SK-N-SH (cell line): ENCODE results near the gene LPIN1. TPM values are rescaled to one million over a fixed set of nuclear protein-coding genes. Genes with fewer than 3 reads are reported as not detected.

Source experiments
- CTCF ChIA-PET: fragments of 300-600, 350-600 bp; formaldehyde crosslinking; extraction: SDS; loops from one replicate; lab custom pipeline; 2021; lab: Yijun Ruan, JAX
- POLR2A ChIA-PET: fragments of 350-600 bp; sonication (Branson Sonifier 250); formaldehyde crosslinking; extraction: SDS; loops from one replicate; lab custom pipeline; 2020; ENCODE audit warnings: antibody characterized with exemption, inconsistent platforms; lab: Yijun Ruan, JAX
- DNase-seq: peaks from one replicate; pipeline ENCODE4 v3.0.0; 2012
- H2AFZ ChIP-seq: fragments of 200-600 bp; sonication (generic); 2 replicates; pipeline ENCODE4 v1.8.1; 2016; ENCODE audit warnings: antibody characterized with exemption, mild to moderate bottlenecking, low read depth
- H3F3A ChIP-seq: fragments of 200-600 bp; sonication (generic); replicated peaks from 2 replicates; pipeline ENCODE3; 2016; ENCODE audit warnings: antibody characterized with exemption, mild to moderate bottlenecking; ENCODE audit not compliant: insufficient read depth
- H3K27ac ChIP-seq, 2 experiments: fragments of 200-500 bp in 1 of 2; fragments of 200-600 bp in 1 of 2; sonication (Bioruptor generic) in 1 of 2; sonication (generic), shearing (Covaris generic) in 1 of 2; 2 replicates each; pipeline versions ENCODE4 v1.5.1 to v1.6.1; 2014 to 2016; ENCODE audit warnings: low read depth in 2 of 2, inconsistent platforms in 1 of 2, low read length in 1 of 2, mild to moderate bottlenecking in 1 of 2, mixed read lengths in 1 of 2
- H3K27me3 ChIP-seq: fragments of 200-600 bp; sonication (generic), shearing (Covaris generic); 2 replicates; pipeline ENCODE4 v1.6.1; 2016; ENCODE audit warnings: mixed run types; ENCODE audit not compliant: insufficient read depth
- H3K36me3 ChIP-seq, 2 experiments: fragments of 200-500 bp in 1 of 2; fragments of 200-600 bp in 1 of 2; sonication (Bioruptor generic) in 1 of 2; sonication (generic) in 1 of 2; replicated peaks in 1 of 2; 2 replicates each; pipeline versions ENCODE3 to v1.5.1; 2014 to 2016; ENCODE audit warnings: low read length in 1 of 2, mild to moderate bottlenecking in 1 of 2; ENCODE audit not compliant: insufficient read depth in 2 of 2, control insufficient read depth in 1 of 2
- H3K4me1 ChIP-seq, 2 experiments: fragments of 200-500 bp in 1 of 2; fragments of 200-600 bp in 1 of 2; sonication (Bioruptor generic) in 1 of 2; sonication (generic), shearing (Covaris generic) in 1 of 2; 2 replicates each; pipeline versions ENCODE4 v1.5.1 to v1.6.1; 2014 to 2016; ENCODE audit warnings: low read depth in 1 of 2, low read length in 1 of 2, mixed run types in 1 of 2; ENCODE audit not compliant: insufficient read depth in 2 of 2, control insufficient read depth in 1 of 2
- H3K4me2 ChIP-seq: fragments of 200-600 bp; sonication (generic), shearing (Covaris generic); 2 replicates; pipeline ENCODE4 v1.6.1; 2017; ENCODE audit warnings: mixed run types
- H3K4me3 ChIP-seq, 2 experiments: fragments of 200-500 bp in 1 of 2; fragments of 200-600 bp in 1 of 2; sonication (Bioruptor generic) in 1 of 2; sonication (generic), shearing (Covaris generic) in 1 of 2; 2 replicates each; pipeline versions ENCODE4 v1.5.1 to v1.8.1; 2014 to 2016; ENCODE audit warnings: low read depth in 2 of 2, inconsistent platforms in 1 of 2, low read length in 1 of 2, mild to moderate bottlenecking in 1 of 2, mixed read lengths in 1 of 2, moderate library complexity in 1 of 2
- H3K79me2 ChIP-seq: fragments of 200-600 bp; sonication (generic); 2 replicates; pipeline ENCODE4 v1.8.1; 2017; ENCODE audit warnings: mild to moderate bottlenecking; ENCODE audit not compliant: insufficient read depth
- H3K9ac ChIP-seq: fragments of 200-600 bp; sonication (generic); 2 replicates; pipeline ENCODE4 v1.6.1; 2017; ENCODE audit warnings: mixed run types
- H3K9me2 ChIP-seq: fragments of 200-600 bp; sonication (generic); 2 replicates; pipeline ENCODE4 v1.6.1; 2017; ENCODE audit warnings: mixed run types
- H3K9me3 ChIP-seq: fragments of 200-600 bp; sonication (generic); 2 replicates; pipeline ENCODE4 v1.6.1; 2017; ENCODE audit warnings: mixed run types, mild to moderate bottlenecking, moderate library complexity
- H4K20me1 ChIP-seq: fragments of 200-600 bp; sonication (generic); 2 replicates; pipeline ENCODE4 v1.6.1; 2017; ENCODE audit warnings: mild to moderate bottlenecking, mixed run types; ENCODE audit not compliant: insufficient read depth
- CHD2 ChIP-seq: fragments of 150-350 bp; IDR thresholded peaks from 2 replicates; pipeline ENCODE4 v1.6.1; 2018; ENCODE audit warnings: low read length; ENCODE audit not compliant: partially characterized antibody
- FOSL2 ChIP-seq: IDR thresholded peaks from 2 replicates; pipeline ENCODE4 v1.4.0; 2012; ENCODE audit warnings: low read depth, mild to moderate bottlenecking, moderate library complexity, borderline replicate concordance
- GABPA ChIP-seq: IDR thresholded peaks from 2 replicates; pipeline ENCODE4 v1.4.0; 2012; ENCODE audit warnings: low read depth, mild to moderate bottlenecking
- GATA2 ChIP-seq: sonication (generic); formaldehyde crosslinking; IDR thresholded peaks from 2 replicates; pipeline ENCODE4 v1.5.0; 2020; ENCODE audit warnings: mild to moderate bottlenecking, missing genetic modification reagents
- MAX ChIP-seq: IDR thresholded peaks from 2 replicates; pipeline ENCODE4 v1.4.0; 2012; ENCODE audit warnings: low read depth
- MXI1 ChIP-seq: IDR thresholded peaks from 2 replicates; pipeline ENCODE4 v1.6.1; 2012; ENCODE audit warnings: mild to moderate bottlenecking, low read depth, low read length, improper control_type of control experiment
- NFIC ChIP-seq: IDR thresholded peaks from 2 replicates; pipeline ENCODE4 v1.4.0; 2012; ENCODE audit warnings: borderline replicate concordance
- POLR2AphosphoS5 ChIP-seq: IDR thresholded peaks from 2 replicates; pipeline ENCODE4 v1.6.1; 2012; ENCODE audit warnings: low read depth, low read length
- RCOR1 ChIP-seq: fragments of 150-350 bp; IDR thresholded peaks from 2 replicates; pipeline ENCODE4 v1.6.1; 2017; ENCODE audit warnings: antibody characterized with exemption, low read length
- RXRA ChIP-seq: IDR thresholded peaks from 2 replicates; pipeline ENCODE4 v1.4.0; 2012; ENCODE audit warnings: low read depth, mild to moderate bottlenecking, borderline replicate concordance
- SIN3A ChIP-seq: IDR thresholded peaks from 2 replicates; pipeline ENCODE4 v1.6.1; 2012; ENCODE audit warnings: low read depth, mild to moderate bottlenecking, low read length, moderate library complexity, borderline replicate concordance
- SMC3 ChIP-seq: IDR thresholded peaks from 2 replicates; pipeline ENCODE4 v1.6.1; 2012; ENCODE audit warnings: low read depth, low read length, improper control_type of control experiment
- TEAD4 ChIP-seq: IDR thresholded peaks from 2 replicates; pipeline ENCODE4 v1.4.0; 2012; ENCODE audit warnings: mild to moderate bottlenecking, borderline replicate concordance; ENCODE audit not compliant: insufficient read depth
- USF2 ChIP-seq: fragments of 150-350 bp; IDR thresholded peaks from 2 replicates; pipeline ENCODE4 v1.6.1; 2017; ENCODE audit warnings: antibody characterized with exemption, low read length, low read depth, borderline replicate concordance
- YY1 ChIP-seq: IDR thresholded peaks from 2 replicates; pipeline ENCODE4 v1.4.0; 2012; ENCODE audit warnings: low read depth, mild to moderate bottlenecking
- WGBS: methylation state at CpG from one replicate; pipeline ENCODE4 v1.1.6; 2017; ENCODE audit warnings: low lambda C conversion rate; 5-methylcytosine and 5-hydroxymethylcytosine counted together
- polyA plus RNA-seq, 3 experiments: library from polyadenylated mRNA; depleted of rRNA; stranded (reverse); fragments of >200 nt; gene quantifications; 2 replicates each; pipeline ENCODE4 v1.2.3, GENCODE V29; 2012
- TF ChIP-seq, protein P1 (sequence below): fragments of 150-350 bp; IDR thresholded peaks from 2 replicates; pipeline ENCODE4 v1.6.1; 2016; ENCODE audit warnings: mild to moderate bottlenecking, low read depth, low read length
- TF ChIP-seq, protein P2 (sequence below): IDR thresholded peaks from 2 replicates; pipeline ENCODE4 v1.6.1; 2012; ENCODE audit warnings: mild to moderate bottlenecking, low read depth, low read length, moderate library complexity

The LPIN1 gene
- polyA plus RNA-seq, 1 of the 3 experiments (the other 2 are of a cell fraction): 22.1 TPM

DNA sequence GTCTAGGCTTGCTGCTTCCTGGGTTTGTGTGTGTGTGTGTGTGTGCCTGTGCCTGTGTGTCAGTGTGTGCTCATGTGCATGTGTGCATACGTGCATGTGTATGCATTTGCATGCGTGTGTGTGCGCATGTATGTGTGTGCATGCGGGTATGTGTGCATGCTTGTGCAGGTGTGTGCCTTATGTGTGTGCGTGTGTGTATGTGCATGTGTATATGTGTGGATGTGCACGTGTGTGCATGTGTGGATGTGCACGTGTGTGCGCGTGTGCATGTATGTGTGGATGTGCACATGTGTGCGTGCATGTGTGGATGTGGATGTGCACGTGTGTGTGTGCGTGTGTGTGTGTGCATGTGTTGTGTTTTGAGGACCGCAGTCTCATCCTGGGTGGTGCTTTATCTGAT, 42.8 kb downstream of the LPIN1 start:
- Histone ChIP-seq H2AFZ (no peak overlapping the region), H3K9me3 (no peaks in the 10 kb centered on the region), H3K4me2 (no peak overlapping the region), H3K27ac (no peak overlapping the region), H4K20me1 (no peaks in the 10 kb centered on the region), H3K36me3 (peaks cover 43 to 78% of the 10 kb centered on the region in 2 experiments), H3F3A (no peaks in the 10 kb centered on the region), H3K9ac (no peak overlapping the region), H3K27me3 (no peaks in the 10 kb centered on the region), H3K79me2 (no peaks in the 10 kb centered on the region), H3K9me2 (no peaks in the 10 kb centered on the region), H3K4me3 (no peak overlapping the region), H3K4me1 (peaks cover 0 to 9% of the 10 kb centered on the region in 2 experiments; a peak in 1 of 4 replicates)
- ChIA-PET CTCF (interaction anchor here (0.9 to 18.0 kb wide), 6 partner anchors 10 to 1218 kb away, joined by 3 to 886 read pairs (median 6); no protein-coding TSS in a partner anchor), POLR2A (no interaction called here)
- DNase-seq: no peak
- WGBS: 92% methylated on average over 13 of the region's 13 CpGs
- TF ChIP-seq TEAD4 (no peak), SMC3 (no peak), USF2 (no peak), POLR2AphosphoS5 (no peak), FOSL2 (no peak), NFIC (no peak), RCOR1 (no peak), YY1 (no peak), RXRA (no peak)

DNA sequence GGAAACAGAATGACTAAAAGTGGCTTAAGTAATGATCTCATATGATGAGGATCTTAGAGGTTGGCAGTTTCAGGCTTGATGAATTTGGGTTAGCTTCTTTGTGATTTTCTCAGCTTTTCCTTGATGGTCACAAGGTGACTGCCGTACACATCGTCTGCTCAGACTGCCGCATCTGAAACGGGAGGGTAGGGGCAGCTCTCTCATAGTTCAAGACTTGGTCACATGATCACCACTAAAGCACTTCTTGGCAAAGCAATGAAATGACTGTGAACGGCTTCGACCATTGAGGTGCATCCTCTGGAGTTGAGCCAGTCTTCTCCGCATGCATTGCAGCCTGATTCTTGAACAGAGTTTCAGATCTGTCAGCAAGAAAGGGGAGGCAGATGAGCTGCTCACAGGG, 43.8 kb downstream of the LPIN1 start:
- Histone ChIP-seq H3K9ac (no peak overlapping the region), H3K79me2 (no peaks in the 10 kb centered on the region), H3K9me3 (no peaks in the 10 kb centered on the region), H3K4me2 (no peak overlapping the region), H3K4me1 (peaks cover 0 to 6% of the 10 kb centered on the region in 2 experiments; a peak in 1 of 4 replicates), H2AFZ (no peak overlapping the region), H3K4me3 (no peak overlapping the region), H3K27ac (no peak overlapping the region), H3F3A (no peaks in the 10 kb centered on the region), H4K20me1 (no peaks in the 10 kb centered on the region), H3K27me3 (no peaks in the 10 kb centered on the region), H3K9me2 (no peaks in the 10 kb centered on the region), H3K36me3 (peaks cover 53 to 83% of the 10 kb centered on the region in 2 experiments)
- TF ChIP-seq GABPA: no peak
- no peak for TF ChIP-seq SIN3A
- TF ChIP-seq MXI1: no peak
- no peak for TF ChIP-seq TEAD4
- TF ChIP-seq, protein P1, sequence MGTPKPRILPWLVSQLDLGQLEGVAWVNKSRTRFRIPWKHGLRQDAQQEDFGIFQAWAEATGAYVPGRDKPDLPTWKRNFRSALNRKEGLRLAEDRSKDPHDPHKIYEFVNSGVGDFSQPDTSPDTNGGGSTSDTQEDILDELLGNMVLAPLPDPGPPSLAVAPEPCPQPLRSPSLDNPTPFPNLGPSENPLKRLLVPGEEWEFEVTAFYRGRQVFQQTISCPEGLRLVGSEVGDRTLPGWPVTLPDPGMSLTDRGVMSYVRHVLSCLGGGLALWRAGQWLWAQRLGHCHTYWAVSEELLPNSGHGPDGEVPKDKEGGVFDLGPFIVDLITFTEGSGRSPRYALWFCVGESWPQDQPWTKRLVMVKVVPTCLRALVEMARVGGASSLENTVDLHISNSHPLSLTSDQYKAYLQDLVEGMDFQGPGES: no peak
- TF ChIP-seq POLR2AphosphoS5: no peak
- TF ChIP-seq, protein P2, sequence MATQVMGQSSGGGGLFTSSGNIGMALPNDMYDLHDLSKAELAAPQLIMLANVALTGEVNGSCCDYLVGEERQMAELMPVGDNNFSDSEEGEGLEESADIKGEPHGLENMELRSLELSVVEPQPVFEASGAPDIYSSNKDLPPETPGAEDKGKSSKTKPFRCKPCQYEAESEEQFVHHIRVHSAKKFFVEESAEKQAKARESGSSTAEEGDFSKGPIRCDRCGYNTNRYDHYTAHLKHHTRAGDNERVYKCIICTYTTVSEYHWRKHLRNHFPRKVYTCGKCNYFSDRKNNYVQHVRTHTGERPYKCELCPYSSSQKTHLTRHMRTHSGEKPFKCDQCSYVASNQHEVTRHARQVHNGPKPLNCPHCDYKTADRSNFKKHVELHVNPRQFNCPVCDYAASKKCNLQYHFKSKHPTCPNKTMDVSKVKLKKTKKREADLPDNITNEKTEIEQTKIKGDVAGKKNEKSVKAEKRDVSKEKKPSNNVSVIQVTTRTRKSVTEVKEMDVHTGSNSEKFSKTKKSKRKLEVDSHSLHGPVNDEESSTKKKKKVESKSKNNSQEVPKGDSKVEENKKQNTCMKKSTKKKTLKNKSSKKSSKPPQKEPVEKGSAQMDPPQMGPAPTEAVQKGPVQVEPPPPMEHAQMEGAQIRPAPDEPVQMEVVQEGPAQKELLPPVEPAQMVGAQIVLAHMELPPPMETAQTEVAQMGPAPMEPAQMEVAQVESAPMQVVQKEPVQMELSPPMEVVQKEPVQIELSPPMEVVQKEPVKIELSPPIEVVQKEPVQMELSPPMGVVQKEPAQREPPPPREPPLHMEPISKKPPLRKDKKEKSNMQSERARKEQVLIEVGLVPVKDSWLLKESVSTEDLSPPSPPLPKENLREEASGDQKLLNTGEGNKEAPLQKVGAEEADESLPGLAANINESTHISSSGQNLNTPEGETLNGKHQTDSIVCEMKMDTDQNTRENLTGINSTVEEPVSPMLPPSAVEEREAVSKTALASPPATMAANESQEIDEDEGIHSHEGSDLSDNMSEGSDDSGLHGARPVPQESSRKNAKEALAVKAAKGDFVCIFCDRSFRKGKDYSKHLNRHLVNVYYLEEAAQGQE: no peak
- TF ChIP-seq GATA2 (CRISPR knock-in tag): no peak
- no peak for TF ChIP-seq CHD2
- TF ChIP-seq MAX: no peak
- 83% methylated on average over 7 of the region's 7 CpGs for WGBS
- ChIA-PET CTCF (interaction anchor here (0.7 to 18.0 kb wide), 6 partner anchors 11 to 1217 kb away, joined by 3 to 886 read pairs (median 4); no protein-coding TSS in a partner anchor), POLR2A (interaction anchor here (0.9 kb wide), 1 partner anchor 109 kb away, joined by 3 read pairs; no protein-coding TSS in a partner anchor)
- DNase-seq: no peak
